HuH-7 (cell line): ENCODE data around the gene KLK2.

ENCODE experiments used
- DNase-seq: peaks from one replicate; pipeline ENCODE4 v3.0.0; 2011; ENCODE audit warnings: low spot score

Gene KLK2

GRCh38 chr19:50924586-50924985 lies 51.3 kb downstream of the KLK2 start:
- DNase-seq, result no peak

- DNase-seq, result no peak
Measured at GRCh38 chr19:50925734-50926133, 52.5 kb downstream of the KLK2 start.

GRCh38 chr19:50926144-50926543 lies 52.9 kb downstream of the KLK2 start:
- DNase-seq, result no peak

- DNase-seq, result no peak
Measured at GRCh38 chr19:50928831-50929230, 55.6 kb downstream of the KLK2 start.
